ENCODE results near the gene CLDN5. TPM values are rescaled to one million over a fixed set of nuclear protein-coding genes. Genes with fewer than 3 reads are reported as not detected.

Gene CLDN5
- total RNA-seq, 2 donors from 2014 or later, result 0.20 to 0.66 TPM

DNA sequence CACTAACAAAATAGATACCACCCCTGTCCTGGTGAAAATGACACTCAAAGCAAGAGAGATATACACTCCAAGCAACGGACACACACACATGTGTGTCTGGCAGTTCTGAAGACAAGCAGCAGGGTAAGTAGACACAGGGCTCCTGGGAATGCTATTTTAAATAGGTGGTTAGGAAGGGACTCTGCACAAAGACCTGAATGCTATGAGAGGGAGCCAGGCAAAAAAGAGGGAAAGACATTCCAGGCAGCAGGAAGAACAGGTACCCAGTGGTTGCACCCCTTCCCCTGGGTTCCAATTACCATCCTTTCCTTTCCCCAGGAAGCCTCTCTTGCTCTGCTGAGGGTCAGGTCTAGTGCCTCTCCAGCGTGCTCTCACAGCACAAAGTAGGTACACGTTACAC is 48.2 kb downstream of the CLDN5 start:
- H3K9me3 ChIP-seq (ENCODE audit: control insufficient read depth, low read length), result no peaks in the 10 kb centered on the region
- TF ChIP-seq, protein P1, sequence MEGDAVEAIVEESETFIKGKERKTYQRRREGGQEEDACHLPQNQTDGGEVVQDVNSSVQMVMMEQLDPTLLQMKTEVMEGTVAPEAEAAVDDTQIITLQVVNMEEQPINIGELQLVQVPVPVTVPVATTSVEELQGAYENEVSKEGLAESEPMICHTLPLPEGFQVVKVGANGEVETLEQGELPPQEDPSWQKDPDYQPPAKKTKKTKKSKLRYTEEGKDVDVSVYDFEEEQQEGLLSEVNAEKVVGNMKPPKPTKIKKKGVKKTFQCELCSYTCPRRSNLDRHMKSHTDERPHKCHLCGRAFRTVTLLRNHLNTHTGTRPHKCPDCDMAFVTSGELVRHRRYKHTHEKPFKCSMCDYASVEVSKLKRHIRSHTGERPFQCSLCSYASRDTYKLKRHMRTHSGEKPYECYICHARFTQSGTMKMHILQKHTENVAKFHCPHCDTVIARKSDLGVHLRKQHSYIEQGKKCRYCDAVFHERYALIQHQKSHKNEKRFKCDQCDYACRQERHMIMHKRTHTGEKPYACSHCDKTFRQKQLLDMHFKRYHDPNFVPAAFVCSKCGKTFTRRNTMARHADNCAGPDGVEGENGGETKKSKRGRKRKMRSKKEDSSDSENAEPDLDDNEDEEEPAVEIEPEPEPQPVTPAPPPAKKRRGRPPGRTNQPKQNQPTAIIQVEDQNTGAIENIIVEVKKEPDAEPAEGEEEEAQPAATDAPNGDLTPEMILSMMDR (conservative IDR thresholded peaks at IDR 0.05), result no peak
- no peaks in the 10 kb centered on the region for H3K27me3 Mint-ChIP-seq (ENCODE audit: insufficient read depth)
- H3K4me1 Mint-ChIP-seq, result peaks cover 15% of the 10 kb centered on the region
- no peaks in the 10 kb centered on the region for H3K9me3 Mint-ChIP-seq
- H3K9ac ChIP-seq (ENCODE audit: extremely low read depth, low read length, poor library complexity, severe bottlenecking), result no peak overlapping the region
- WGBS, 2 experiments (ENCODE audit: insufficient coverage in 1 of 2, insufficient read length in 1 of 2), result 91 to 100% methylated on average over 2 to 3 of the region's 3 CpGs
- no peak overlapping the region for H3K4me3 ChIP-seq (ENCODE audit: low read length)
- no peak for DNase-seq
- H3K27ac ChIP-seq (ENCODE audit: low read depth, low read length), result no peak overlapping the region
- H3K36me3 Mint-ChIP-seq (ENCODE audit: low read depth), result peaks cover 29% of the 10 kb centered on the region
- no peaks in the 10 kb centered on the region for H3K4me1 ChIP-seq (ENCODE audit: control insufficient read depth, insufficient read depth, low read length)
- no peaks in the 10 kb centered on the region for H3K27me3 ChIP-seq (ENCODE audit: control insufficient read depth, insufficient read depth, low read length, poor library complexity, severe bottlenecking)
- H3K27ac Mint-ChIP-seq, result no peak overlapping the region
- H3K4me3 Mint-ChIP-seq, result no peak overlapping the region
- peaks cover 44% of the 10 kb centered on the region for H3K36me3 ChIP-seq (ENCODE audit: control insufficient read depth, insufficient read depth, low read length)

DNA sequence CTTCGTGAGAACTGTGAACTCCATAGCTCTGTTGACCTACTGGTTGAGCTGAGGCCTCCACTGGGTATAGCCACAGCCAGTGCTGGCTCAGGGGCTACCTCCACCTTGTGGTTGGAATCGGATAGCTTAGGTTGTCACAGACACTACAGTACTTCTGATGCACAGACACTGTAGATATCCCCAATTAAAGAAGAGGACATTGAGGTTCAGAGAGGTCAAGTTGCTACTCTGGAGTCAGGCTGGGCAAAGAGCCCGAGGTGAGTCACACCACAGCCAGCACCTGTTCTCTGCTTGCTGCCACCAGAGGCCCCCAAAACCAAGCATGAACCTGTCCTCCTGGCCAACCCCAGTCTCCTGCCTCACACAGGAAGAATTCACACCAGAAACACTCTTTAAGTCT is 50.6 kb downstream of the CLDN5 start:
- H3K9ac ChIP-seq (ENCODE audit: extremely low read depth, low read length, poor library complexity, severe bottlenecking), result no peak overlapping the region
- no peak overlapping the region for H3K27ac ChIP-seq (ENCODE audit: low read depth, low read length)
- H3K27me3 ChIP-seq (ENCODE audit: control insufficient read depth, insufficient read depth, low read length, poor library complexity, severe bottlenecking), result no peaks in the 10 kb centered on the region
- peaks cover 67% of the 10 kb centered on the region for H3K36me3 ChIP-seq (ENCODE audit: control insufficient read depth, insufficient read depth, low read length)
- H3K4me1 Mint-ChIP-seq, result peaks cover 7% of the 10 kb centered on the region
- peaks cover 47% of the 10 kb centered on the region for H3K36me3 Mint-ChIP-seq (ENCODE audit: low read depth)
- TF ChIP-seq, protein P1 (conservative IDR thresholded peaks at IDR 0.05), result peak; percentile 52
- no peaks in the 10 kb centered on the region for H3K9me3 ChIP-seq (ENCODE audit: control insufficient read depth, low read length)
- no peak overlapping the region for H3K27ac Mint-ChIP-seq
- H3K27me3 Mint-ChIP-seq (ENCODE audit: insufficient read depth), result no peaks in the 10 kb centered on the region
- DNase-seq, result no peak
- no peak overlapping the region for H3K4me3 Mint-ChIP-seq
- H3K9me3 Mint-ChIP-seq, result no peaks in the 10 kb centered on the region
- 89 to 100% methylated on average over 1 to 3 of the region's 3 CpGs for WGBS, 2 experiments (ENCODE audit: insufficient coverage in 1 of 2, insufficient read length in 1 of 2)
- no peak overlapping the region for H3K4me3 ChIP-seq (ENCODE audit: low read length)
- no peaks in the 10 kb centered on the region for H3K4me1 ChIP-seq (ENCODE audit: control insufficient read depth, insufficient read depth, low read length)

Other genes starting within 250 kb of the CLDN5 start
- 10 to 100 TPM; 11.8 to 14.4 TPM for gene CLTCL1, start 232.7 kb downstream of the CLDN5 start, total RNA-seq
- 10 to 100 TPM; 44.8 to 46.6 TPM for gene HIRA, start 92.7 kb downstream of the CLDN5 start, total RNA-seq
- gene MRPL40, start 91.9 kb downstream of the CLDN5 start, total RNA-seq, result 10 to 100 TPM; 20.3 to 26.5 TPM
- 10 to 100 TPM; 27.4 to 31.5 TPM for gene C22orf39, start 76.7 kb downstream of the CLDN5 start, total RNA-seq
- gene UFD1, start 45.2 kb downstream of the CLDN5 start, total RNA-seq, result 10 to 100 TPM; 67.7 to 69.2 TPM
- gene CDC45, start 44.5 kb downstream of the CLDN5 start, total RNA-seq, result 10 to 100 TPM; 30.3 to 31.2 TPM
- gene SEPTIN5, start 190.1 kb upstream of the CLDN5 start, total RNA-seq, result 10 to 100 TPM in 1 of 2 donors, 1 to 10 TPM in 1; 9.8 to 20.0 TPM
- gene GP1BB, start 199.1 kb upstream of the CLDN5 start, total RNA-seq, result under 1 TPM; 0.48 to 0.62 TPM
- 1 to 10 TPM in 1 of 2 donors, not detected in 1; 1.3 TPM for gene TBX1, start 236.4 kb upstream of the CLDN5 start, total RNA-seq

Data from endodermal cell (in vitro differentiated cells).